Measurements from ENCODE around the gene CEBPZOS. TPM values are rescaled to one million over a fixed set of nuclear protein-coding genes. Genes with fewer than 3 reads are reported as not detected.

Gene CEBPZOS
- total and polyA plus RNA-seq, 4 donors, result 9.1 to 22.9 (median 13.5) TPM

DNA sequence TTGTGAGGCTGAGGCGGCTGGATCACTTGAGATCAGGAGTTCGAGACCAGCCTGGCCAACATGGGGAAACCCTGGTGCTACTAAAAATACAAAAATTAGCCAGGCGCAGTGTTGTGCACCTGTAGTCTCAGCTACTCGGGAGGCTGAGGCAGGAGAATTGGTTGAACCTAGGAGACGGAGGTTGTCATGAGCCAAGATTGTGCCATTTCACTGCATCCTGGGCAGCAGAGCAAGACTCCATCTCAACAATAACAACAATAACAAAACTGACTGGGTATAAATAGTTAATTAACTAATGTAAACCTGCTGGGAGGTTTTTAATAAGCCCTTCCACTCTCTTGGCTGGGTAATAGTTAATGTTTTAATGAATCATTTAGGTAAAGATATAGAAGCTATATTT lies 15.7 kb upstream of the CEBPZOS start:
- DNase-seq (ENCODE audit: low spot score), result no peak
- Histone ChIP-seq H3K36me3 (ENCODE audit: control insufficient read depth in 4 of 4, insufficient read depth in 3 of 4, low read depth in 1 of 4, low read length in 3 of 4) (no peaks in the 10 kb centered on the region), H3K4me3 (ENCODE audit: low read depth in 1 of 3, low read length in 3 of 3) (no peak overlapping the region), H3K9ac (ENCODE audit: low read depth in 1 of 2, low read length in 2 of 2) (no peak overlapping the region), H3K9me3 (ENCODE audit: control insufficient read depth in 4 of 4, low read length in 3 of 4) (no peaks in the 10 kb centered on the region), H3K27me3 (ENCODE audit: control insufficient read depth in 4 of 4, insufficient read depth in 4 of 4, low read length in 3 of 4) (no peaks in the 10 kb centered on the region), H3K27ac (ENCODE audit: low read depth in 1 of 2, low read length in 2 of 2) (no peak overlapping the region), H3K4me1 (ENCODE audit: control insufficient read depth in 4 of 4, insufficient read depth in 4 of 4, low read length in 3 of 4) (no peaks in the 10 kb centered on the region)
- 92% methylated on average over 5 of the region's 5 CpGs for WGBS
- TF ChIP-seq GABPA (IDR thresholded peaks at IDR 0.05 in 1 of 2, conservative IDR thresholded peaks at IDR 0.05 in 1 of 2) (no peak), FOXA2 (IDR thresholded peaks at IDR 0.05) (no peak), JUND (IDR thresholded peaks at IDR 0.05) (no peak), NR2F2 (IDR thresholded peaks at IDR 0.05) (no peak)

DNA sequence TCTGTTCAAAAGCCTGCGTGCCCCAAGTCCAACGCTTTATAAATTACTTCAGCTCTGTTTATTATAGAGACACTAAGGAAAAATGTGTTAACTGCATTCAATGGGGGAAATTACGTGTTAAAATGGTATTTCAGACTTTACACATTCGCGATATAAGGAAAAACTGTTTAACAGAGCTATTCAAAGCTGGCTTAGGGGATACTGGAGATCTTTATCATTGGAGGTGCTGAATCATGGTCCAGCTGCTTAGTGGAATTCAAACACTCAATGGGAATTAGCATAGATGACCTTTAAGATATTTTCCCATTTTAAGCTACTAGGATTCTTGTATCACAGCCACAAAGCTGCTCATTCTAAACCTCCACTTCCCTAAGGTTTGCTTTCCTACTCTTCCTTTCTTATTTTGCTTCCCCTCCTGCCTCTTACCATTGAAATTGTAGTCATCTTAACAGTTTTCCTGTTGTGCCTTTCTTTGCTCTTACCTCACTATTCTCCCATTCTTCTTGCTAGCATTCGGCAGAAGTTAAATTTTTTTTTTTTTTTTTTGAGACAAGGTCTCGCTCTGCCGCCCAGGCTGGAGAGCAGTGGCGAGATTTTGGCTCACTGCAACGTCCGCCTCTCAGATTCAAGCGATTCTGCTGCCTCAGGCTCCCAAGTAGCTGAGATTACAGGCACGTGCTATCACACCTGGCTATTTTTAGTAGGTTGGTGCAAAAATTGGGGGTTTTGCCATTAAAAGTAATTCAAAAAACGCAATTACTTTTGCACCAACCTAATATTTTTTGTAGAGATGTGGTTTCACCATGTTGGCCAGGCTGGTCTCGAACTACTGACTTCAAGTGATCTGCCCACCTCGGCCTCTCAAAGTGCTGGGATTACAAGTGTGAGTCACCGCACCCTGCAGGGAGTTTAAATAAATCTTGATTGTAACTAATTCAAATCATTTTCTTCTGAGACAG lies 14.3 kb upstream of the CEBPZOS start:
- Histone ChIP-seq H3K4me1 (ENCODE audit: control insufficient read depth in 4 of 4, insufficient read depth in 4 of 4, low read length in 3 of 4) (no peaks in the 10 kb centered on the region), H3K27ac (ENCODE audit: low read depth in 1 of 2, low read length in 2 of 2) (no peak overlapping the region), H3K9ac (ENCODE audit: low read depth in 1 of 2, low read length in 2 of 2) (no peak overlapping the region), H3K4me3 (ENCODE audit: low read depth in 1 of 3, low read length in 3 of 3) (no peak overlapping the region), H3K9me3 (ENCODE audit: control insufficient read depth in 4 of 4, low read length in 3 of 4) (no peaks in the 10 kb centered on the region), H3K27me3 (ENCODE audit: control insufficient read depth in 4 of 4, insufficient read depth in 4 of 4, low read length in 3 of 4) (no peaks in the 10 kb centered on the region), H3K36me3 (ENCODE audit: control insufficient read depth in 4 of 4, insufficient read depth in 3 of 4, low read depth in 1 of 4, low read length in 3 of 4) (no peaks in the 10 kb centered on the region)
- TF ChIP-seq EGR1 (IDR thresholded peaks at IDR 0.05; ENCODE audit: low read depth in 2 of 2) (no peak), HNF4G (IDR thresholded peaks at IDR 0.05) (no peak), GABPA (IDR thresholded peaks at IDR 0.05 in 1 of 2, conservative IDR thresholded peaks at IDR 0.05 in 1 of 2) (no peak), FOXA1 (IDR thresholded peaks at IDR 0.05) (no peak)
- no peak for DNase-seq (ENCODE audit: low spot score)
- WGBS, result 80% methylated on average over 17 of the region's 17 CpGs

DNA sequence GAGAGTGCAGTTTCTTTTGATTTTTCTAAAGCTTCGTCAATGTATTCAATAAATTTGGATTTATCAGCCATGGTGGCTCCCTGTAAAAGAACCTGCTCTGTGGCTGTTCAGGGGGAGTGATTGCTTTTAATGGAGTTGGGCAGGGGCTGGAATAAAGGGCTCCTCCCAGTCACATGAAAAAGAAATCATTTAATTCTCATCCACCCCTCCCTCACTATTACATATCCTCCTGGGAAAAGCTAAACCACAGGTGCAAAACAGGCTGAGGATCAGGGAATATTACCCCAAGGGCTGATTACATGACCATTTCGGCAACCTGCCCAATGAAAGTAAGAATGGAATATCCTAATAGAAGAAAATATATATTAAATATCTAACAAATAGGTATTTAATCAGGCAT lies 7.7 kb upstream of the CEBPZOS start, which contains the start of gene SULT6B1:
Gene SULT6B1 (minus strand): TSS at position 101 of the 400 bp plus-strand sequence. CDS start 30 bp downstream, at position 71.
- no peak within 1 kb of the TSS for H3K4me3 ChIP-seq (ENCODE audit: low read depth in 1 of 3, low read length in 3 of 3)
- H3K27ac ChIP-seq (ENCODE audit: low read depth in 1 of 2, low read length in 2 of 2), result peak within 1 kb of the TSS in 1 of 2 donors; percentile 18
- TF ChIP-seq FOXA1 (IDR thresholded peaks at IDR 0.05) (no peak), HNF4A (conservative IDR thresholded peaks at IDR 0.05) (no peak), SP1 (IDR thresholded peaks at IDR 0.05) (no peak), YY1 (IDR thresholded peaks at IDR 0.05) (no peak), GABPA (IDR thresholded peaks at IDR 0.05 in 1 of 2, conservative IDR thresholded peaks at IDR 0.05 in 1 of 2) (no peak), EGR1 (IDR thresholded peaks at IDR 0.05; ENCODE audit: low read depth in 2 of 2) (no peak), HNF4G (IDR thresholded peaks at IDR 0.05) (no peak)
- TF ChIP-seq, protein P1, sequence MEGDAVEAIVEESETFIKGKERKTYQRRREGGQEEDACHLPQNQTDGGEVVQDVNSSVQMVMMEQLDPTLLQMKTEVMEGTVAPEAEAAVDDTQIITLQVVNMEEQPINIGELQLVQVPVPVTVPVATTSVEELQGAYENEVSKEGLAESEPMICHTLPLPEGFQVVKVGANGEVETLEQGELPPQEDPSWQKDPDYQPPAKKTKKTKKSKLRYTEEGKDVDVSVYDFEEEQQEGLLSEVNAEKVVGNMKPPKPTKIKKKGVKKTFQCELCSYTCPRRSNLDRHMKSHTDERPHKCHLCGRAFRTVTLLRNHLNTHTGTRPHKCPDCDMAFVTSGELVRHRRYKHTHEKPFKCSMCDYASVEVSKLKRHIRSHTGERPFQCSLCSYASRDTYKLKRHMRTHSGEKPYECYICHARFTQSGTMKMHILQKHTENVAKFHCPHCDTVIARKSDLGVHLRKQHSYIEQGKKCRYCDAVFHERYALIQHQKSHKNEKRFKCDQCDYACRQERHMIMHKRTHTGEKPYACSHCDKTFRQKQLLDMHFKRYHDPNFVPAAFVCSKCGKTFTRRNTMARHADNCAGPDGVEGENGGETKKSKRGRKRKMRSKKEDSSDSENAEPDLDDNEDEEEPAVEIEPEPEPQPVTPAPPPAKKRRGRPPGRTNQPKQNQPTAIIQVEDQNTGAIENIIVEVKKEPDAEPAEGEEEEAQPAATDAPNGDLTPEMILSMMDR (IDR thresholded peaks at IDR 0.05; ENCODE audit: low read depth, low read length, missing input control), result no peak
- TF ChIP-seq, protein P2, sequence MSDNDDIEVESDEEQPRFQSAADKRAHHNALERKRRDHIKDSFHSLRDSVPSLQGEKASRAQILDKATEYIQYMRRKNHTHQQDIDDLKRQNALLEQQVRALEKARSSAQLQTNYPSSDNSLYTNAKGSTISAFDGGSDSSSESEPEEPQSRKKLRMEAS (IDR thresholded peaks at IDR 0.05), result no peak
- TF ChIP-seq, protein P3, sequence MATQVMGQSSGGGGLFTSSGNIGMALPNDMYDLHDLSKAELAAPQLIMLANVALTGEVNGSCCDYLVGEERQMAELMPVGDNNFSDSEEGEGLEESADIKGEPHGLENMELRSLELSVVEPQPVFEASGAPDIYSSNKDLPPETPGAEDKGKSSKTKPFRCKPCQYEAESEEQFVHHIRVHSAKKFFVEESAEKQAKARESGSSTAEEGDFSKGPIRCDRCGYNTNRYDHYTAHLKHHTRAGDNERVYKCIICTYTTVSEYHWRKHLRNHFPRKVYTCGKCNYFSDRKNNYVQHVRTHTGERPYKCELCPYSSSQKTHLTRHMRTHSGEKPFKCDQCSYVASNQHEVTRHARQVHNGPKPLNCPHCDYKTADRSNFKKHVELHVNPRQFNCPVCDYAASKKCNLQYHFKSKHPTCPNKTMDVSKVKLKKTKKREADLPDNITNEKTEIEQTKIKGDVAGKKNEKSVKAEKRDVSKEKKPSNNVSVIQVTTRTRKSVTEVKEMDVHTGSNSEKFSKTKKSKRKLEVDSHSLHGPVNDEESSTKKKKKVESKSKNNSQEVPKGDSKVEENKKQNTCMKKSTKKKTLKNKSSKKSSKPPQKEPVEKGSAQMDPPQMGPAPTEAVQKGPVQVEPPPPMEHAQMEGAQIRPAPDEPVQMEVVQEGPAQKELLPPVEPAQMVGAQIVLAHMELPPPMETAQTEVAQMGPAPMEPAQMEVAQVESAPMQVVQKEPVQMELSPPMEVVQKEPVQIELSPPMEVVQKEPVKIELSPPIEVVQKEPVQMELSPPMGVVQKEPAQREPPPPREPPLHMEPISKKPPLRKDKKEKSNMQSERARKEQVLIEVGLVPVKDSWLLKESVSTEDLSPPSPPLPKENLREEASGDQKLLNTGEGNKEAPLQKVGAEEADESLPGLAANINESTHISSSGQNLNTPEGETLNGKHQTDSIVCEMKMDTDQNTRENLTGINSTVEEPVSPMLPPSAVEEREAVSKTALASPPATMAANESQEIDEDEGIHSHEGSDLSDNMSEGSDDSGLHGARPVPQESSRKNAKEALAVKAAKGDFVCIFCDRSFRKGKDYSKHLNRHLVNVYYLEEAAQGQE (IDR thresholded peaks at IDR 0.05), result no peak
- DNase-seq (ENCODE audit: low spot score), result no peak
- no peaks in the 10 kb centered on the region for H3K9me3 ChIP-seq (ENCODE audit: control insufficient read depth in 4 of 4, low read length in 3 of 4)
- H3K27me3 ChIP-seq (ENCODE audit: control insufficient read depth in 4 of 4, insufficient read depth in 4 of 4, low read length in 3 of 4), result no peaks in the 10 kb centered on the region
- 98% methylated on average over 2 of the region's 2 CpGs for WGBS
- no peaks in the 10 kb centered on the region for H3K36me3 ChIP-seq (ENCODE audit: control insufficient read depth in 4 of 4, insufficient read depth in 3 of 4, low read depth in 1 of 4, low read length in 3 of 4)
- H3K9ac ChIP-seq (ENCODE audit: low read depth in 1 of 2, low read length in 2 of 2), result no peak within 1 kb of the TSS
- H3K4me1 ChIP-seq (ENCODE audit: control insufficient read depth in 4 of 4, insufficient read depth in 4 of 4, low read length in 3 of 4), result no peaks in the 10 kb centered on the region

Measured in liver (tissue), 9 donors.